Fibroblast of peridontal ligament (primary cell): ENCODE results near the gene LRRK1.
A peak's percentile ranks its signal among the peaks of the same experiment; 100 is the strongest.

Source experiments
- DNase-seq: peaks from one replicate; pipeline ENCODE4 v3.0.0-alpha.2; 2010; ENCODE audit errors: extremely low read depth

Gene LRRK1

DNA sequence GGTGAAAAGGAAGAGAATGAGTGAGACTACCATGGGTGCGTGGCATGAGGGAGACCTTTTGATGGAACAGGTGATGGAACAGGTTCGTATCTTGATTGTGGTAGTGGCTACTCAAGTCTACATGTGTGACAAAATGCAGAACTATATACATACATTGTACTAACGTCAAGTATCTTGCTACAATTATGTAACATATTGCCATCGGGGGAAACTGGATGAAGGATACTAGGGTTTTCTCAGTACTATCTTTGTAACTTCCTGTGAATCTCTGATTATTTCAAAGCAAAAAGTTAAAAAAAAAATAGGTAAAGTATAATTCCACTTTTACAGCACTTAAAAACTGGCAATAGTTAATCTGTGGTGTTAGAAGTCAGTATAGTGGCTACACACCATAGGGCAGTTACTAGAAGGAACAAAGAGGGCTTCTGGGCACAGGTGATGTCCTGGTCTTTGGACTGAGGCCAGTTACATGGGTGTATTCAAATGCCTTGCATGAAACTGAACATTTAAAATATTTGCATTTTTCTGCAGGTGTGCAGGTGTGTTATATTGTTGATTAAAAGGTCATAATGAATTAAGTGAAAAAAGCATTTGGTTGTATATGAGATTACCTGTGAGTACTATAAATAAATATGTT is 61.4 kb downstream of the LRRK1 start:
- DNase-seq = no peak

DNA sequence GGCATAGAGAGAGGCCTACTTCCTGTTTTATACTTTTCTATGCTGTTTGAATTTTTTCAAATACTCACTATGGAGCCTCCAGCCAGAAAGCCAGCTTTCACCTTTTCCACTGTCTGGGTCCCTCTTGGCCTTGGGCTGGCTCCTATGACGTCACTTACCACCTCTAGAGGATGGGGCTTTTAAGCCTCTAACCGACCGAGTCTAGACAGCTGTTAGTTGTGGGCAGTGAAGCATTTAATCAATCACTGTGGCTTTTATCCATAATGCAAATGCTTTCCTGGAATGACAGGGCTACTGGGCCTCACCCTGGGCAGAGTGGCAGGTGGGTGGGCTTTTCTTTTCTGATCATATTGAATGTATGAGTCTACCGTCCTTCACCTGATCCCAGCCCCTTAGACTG is 61.9 kb downstream of the LRRK1 start:
- no peak for DNase-seq

DNA sequence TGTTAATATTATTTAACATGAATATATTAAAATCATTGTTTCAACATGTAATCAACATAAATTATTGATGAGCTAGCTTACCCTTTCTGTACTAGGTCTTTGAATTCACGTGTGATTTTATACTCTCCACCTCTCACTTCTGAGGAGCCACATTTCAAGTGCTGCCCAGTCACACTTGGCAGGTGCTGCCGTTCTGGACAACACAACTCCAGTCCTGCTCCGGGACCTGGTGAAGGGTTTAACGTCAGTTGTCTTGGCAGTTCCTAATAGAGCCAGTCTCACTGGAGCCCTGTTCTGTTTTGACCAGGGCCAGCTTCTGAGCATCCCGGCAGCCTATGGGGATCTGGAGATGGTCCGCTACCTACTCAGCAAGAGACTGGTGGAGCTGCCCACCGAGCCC is 64.1 kb downstream of the LRRK1 start:
- no peak for DNase-seq

DNA sequence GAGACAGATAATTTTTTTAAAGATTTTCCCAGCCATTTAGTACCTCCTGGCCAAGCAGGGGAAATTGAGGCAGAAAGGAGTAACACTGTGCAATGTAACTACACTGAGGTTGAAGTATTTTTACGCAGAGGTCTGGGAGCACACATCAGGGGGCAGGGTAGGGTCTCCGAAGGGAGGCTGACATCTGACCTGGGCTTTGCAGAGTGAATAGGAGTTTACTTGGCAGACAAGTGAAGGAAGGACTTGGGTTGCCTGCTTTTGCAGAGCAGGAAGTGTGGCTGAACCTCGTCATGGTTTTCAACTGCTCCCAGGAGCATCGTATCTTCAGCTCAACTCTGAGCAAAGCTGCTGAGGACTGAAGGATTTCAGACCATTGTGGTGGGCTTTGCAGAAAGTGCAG is 66.2 kb downstream of the LRRK1 start:
- DNase-seq = no peak

DNA sequence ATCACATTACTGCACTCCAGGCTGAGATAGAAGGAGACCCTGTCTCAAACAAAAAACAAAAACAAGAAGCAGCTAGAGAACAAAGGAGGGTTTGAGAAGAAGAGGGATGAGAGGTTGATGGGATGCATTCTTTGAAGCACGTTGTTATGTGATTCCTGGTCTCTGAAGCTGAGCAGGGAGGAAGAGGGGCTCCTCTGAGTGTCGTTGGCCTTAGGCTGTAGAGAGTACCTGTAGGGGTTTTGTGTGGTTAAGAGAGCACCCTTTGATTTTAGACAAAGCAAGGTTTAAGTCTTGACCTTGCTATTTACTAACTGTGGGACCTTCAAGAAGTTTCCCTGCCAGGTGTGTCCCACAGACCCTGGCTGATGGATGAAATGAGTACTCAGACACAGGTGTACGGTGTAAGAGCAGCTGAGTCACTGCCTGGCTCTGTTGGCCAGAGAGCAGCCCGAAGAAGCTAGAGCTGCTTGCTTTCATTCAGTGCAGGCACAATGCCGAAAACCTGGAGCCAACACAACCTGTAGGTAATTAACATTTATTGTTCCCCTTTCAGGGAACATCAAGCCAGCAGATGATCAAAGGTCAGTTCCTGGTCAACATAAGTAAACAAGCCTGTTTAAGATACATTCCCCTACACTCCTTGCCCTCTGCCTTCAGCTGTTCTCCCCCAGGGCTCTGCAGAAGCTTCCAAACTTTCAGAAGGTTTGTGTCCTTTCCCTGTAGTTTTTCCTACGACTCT is 67.2 kb downstream of the LRRK1 start:
- no peak for DNase-seq

DNA sequence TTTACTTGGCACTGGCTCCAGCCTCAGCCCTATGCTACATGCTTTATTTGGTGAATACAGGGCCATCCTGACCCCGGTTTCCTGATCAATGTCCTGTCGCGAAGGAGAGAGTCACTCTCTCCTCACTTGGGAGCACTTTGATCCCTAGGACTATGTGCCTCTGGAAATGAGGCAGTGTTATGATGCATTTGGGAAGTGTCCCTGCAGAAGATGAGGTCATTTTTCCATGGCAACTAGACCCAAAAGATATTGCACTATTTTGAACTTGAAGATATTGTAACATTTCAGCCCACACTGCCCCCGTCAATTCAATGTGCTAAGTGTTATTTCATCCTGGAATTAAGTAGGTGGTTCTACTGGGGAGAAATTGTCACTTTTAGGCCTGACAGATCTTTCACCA is 68.0 kb downstream of the LRRK1 start:
- peak; percentile 39 for DNase-seq

DNA sequence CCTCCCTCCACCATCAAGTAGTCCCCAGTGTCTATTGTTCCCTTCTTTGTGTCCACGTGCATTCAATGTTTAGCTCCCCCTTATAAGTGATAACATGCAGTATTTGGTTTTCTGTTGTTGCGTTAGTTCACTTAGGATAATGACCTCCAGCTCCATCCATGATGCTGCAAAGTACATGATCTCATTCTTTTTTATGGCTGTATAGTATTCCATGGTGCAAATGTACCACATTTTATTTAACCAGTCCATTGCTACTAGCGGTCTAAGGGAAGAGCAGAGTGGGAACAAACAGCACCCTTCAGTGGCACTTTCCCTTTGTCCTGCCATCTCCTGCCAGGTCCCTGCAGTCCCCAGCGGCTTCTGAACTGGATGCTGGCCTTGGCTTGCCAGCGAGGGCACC is 69.1 kb downstream of the LRRK1 start:
- no peak for DNase-seq

DNA sequence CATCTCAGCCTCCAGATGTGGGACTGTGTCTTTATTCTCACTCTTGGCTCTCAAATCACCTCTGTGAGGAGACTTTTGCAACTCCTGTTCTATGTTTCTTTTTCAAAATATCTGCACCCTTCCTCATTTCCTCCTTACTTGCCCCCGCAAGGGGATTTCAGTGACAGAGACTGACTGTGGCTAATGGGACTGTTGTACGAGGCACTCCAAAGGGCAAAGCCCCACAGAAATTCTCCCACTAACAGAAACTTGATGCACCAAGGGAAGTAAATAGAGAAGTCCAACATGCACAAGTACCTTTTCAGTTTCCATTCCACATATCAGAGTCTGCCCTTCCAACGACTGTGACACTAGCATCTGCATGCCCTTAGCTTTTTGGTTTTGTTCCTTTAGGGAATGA is 69.7 kb downstream of the LRRK1 start:
- DNase-seq = no peak

DNA sequence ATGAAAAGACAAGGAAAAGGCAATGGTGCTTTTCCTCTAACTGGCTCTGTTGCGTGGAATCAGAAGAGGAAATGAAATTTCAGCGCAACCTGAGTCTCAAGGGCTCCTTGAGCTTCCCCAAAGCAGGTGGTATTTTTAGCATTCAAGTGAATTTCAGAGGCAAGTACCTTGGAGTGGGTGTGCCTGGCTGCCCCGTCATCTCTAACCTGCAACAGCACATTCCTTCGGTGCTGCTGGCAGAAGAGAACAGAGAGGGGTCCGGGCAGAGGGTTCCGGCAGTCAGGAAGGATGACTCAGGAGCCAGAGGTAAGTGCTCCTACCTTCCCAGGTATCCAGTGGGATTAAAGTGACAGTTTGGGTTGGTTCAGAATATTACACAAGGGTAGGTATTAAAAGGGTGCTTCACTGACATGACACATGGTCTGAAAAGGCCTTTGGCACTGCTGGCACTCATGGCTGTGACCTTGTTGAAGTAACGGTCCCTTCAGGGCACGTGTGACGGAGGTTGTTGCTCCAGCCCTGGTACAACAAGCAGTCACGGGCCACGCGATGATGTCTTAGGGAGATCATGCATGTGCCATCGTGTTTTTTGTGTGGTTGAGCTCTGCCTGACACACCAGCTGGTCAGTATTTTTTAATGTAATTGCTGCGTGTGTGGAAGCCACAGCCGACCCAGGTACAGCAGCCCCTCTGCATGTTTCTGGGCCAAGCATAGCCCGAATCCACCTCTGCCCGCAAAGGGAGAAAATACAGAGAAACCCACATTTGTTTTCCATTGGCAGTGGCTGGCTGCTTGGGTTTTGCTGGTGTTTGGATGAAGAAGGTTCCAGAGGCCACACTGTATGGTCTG is 75.7 kb downstream of the LRRK1 start:
- no peak for DNase-seq

DNA sequence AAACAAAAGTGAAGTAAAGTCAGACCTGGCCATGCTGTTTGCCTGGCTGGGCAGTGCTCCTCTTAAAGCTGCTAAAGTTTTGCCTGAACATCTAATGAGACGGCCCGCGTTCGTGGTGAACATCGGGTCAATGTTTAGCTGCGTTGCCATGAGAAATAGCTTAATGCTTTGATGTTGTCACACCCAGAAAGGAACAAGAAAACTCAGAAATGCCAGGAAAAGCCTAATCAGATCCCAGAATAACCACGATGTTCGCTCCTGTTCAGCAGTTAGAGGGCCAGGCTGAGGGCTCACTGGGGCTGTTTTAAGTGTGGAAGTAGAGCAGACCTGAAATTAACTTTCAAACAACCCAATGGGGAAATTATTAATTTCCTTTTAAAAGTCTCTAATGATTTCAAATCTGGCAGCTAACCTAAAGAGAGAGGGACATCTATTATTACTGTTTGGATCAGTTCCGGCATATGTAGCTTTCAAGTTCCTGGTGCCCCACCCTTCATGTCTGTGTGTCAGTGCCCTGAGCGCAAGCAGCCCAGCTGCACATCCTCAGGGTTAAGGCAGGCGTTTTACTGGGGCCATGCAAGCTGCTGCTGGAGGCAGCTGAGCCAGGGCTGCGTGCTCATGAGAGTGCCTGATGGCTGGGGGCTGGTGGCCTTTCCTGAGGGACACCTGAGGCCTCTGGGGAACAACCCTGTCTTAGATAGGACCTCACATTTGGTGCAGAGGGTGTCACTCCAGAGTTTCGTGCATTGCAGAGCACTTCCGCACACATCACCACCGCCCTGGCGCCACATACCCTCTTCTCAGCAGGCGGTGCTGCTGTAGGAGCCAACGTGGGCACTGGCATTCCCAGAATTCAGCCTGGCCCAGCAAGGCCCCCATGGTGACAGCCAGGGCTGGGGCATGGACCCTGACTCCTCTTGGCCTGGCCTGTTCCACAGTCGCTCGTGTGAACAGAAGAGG is 76.6 kb downstream of the LRRK1 start:
- DNase-seq = no peak

DNA sequence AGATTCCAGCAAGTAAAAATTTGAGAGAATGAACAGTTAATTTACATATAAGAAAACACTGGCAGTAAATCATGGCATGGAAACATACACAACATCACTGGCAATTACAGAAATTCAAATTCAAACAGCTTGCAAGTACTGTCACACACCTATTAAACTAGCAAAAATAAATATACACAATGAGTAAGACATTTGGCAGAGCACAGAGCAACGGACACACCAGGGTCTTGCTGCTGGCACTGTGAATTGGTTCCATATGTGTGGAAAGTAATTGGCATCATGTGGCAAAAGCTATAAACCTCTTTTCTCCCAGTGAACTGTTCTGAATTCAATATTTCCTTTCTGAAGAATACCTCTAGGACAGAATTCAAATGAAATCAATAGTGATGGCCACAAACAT is 78.3 kb downstream of the LRRK1 start:
- peak; percentile 76 for DNase-seq

DNA sequence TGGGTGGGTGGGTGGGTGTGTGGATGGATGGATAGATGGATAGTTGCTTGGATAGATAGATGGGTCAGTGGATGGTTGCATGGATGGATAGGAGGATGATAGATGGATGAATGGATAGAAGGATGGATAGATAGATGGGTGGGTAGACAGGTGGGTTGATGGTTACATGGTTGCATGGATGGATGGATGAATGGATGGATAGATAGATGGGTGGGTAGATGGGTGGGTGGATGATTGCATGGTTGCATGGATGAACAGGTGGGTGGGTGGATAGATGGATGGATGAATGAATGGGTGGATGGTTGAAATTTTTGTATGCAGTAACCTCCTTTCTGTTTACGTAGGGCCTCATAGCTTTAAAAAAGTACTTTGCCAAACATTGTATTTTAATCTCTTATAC is 79.5 kb downstream of the LRRK1 start:
- no peak for DNase-seq

DNA sequence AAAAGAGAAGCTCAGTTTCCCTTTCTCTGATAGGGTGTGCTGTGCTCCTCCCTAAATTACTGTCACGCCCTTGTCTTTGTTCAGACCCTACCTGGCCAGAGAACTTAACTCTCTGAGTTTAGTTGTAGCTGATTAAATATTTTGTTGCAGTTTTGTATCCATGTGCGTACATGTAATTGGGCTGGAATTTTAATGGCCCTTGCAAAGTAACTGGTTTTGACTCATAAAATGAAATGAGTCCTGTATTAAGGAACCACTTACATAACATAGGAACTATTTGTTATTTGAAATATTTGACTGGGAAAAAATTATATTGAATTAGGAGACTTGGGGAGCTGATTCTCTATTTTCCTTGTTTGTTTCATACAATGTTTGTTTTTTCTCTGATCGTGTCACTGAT is 80.2 kb downstream of the LRRK1 start:
- peak; percentile 54 for DNase-seq

DNA sequence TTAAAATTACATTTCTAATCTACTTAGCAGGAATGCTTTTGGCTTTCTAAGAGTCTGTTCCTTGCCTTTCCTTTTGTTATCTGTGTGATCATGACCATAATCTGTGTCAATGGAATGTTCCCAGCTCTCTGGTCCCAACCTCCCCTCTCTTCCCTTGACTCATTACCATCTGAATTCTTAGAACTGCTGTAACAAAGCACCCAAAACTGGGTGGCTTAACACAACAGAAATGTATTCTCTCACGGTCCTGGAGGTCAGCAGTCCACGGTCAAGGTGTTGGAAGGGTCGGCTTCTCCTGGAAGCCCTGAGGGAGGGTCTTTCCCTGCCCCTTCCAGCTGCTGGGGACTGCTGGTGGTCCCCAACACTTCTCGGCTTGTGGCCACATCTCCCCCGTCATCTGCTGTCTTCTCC is 81.1 kb downstream of the LRRK1 start:
- DNase-seq = no peak

DNA sequence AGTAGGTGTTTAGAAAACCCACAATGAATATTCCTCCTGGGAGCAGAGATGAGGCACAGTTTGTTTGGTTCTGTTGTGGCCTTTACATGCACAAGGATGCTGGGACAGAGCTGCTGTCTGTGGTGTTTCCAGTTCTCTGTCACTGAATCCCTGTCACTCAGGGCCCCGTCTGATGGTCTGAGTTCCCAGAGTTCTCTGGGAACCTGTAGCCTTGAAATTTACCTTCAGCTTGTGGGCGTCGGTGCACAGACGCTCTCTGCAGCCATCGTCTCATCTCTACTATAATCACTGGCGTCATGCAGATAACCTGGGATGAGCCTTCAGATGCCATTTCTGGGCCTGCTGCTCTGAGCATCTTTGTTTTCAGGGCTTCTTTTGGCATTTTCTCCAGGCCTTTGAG is 81.9 kb downstream of the LRRK1 start:
- no peak for DNase-seq

DNA sequence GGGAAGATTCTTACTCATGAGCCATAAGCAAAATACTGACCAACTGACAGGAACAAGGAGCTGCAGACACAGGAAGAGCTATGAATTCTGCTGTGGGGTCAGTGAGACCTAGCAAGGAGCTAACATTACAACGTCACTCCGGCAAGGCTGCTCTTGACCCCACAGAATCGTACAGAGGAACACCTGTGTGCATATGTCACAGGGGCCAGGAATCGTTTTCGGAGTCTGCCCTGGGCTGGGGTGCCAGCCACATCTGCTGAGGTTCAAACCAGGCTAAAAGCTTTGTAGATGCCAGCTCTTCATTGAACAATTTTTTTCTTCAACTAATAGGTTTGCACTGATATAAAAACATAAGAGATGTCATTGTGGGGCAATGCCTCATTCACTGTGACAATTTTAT is 82.6 kb downstream of the LRRK1 start:
- no peak for DNase-seq

DNA sequence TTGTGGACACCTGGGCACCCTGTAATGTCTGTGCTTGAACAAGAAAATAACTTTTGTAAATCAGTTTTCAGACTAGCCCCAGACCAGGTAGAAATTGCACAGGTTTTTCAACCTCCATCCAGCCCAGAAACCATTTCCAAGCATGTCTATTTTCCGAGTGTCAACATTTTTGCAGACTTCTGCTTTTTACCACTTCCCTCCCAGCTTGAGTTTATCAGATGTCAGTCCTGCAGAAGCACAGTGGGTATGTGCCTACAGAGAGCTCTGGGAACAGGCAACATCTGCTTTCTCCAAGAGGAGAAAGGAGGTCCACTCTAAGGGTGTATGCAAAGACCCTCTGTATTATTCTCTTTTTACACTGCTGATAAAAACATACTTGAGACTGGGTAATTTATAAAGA is 83.9 kb downstream of the LRRK1 start:
- DNase-seq = no peak

DNA sequence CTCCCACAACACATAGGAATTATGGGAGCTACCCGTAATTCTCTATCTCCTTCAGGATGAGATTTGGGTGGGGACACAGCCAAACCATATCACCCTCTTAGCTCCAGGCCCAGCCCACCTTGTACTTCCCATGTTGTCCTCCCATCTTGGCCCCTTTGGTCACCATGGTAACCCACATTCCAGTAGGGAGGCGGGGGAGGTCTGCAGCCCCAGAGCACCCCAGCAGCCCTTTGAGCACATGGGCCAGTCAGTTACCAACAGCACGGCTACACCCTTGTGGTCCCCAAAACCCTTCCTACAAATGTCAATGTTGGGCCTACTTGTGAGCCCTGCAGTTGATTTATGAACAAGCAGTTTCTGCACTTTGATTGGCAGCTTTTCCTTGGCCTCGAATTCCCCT is 84.5 kb downstream of the LRRK1 start:
- DNase-seq = no peak

DNA sequence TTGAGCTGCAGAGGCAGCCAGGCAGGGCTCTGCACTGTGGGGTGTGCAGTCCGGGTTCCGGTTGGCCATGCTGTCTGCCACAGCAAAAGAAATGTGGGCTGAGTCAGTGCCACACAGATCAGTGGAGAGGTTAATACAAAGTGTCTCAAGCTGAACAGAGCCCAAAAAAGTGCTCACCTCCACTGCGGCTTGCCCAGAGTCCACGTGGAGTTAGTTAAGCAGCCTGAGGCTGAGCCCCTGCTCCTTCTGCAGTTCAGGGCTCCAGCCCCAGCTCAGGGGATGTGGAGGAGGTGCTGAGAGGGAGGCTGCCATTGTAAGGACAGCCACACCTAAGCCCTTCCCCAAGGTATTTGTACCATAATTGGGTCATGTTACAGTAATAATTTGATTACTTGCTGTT is 85.3 kb downstream of the LRRK1 start:
- DNase-seq = no peak

DNA sequence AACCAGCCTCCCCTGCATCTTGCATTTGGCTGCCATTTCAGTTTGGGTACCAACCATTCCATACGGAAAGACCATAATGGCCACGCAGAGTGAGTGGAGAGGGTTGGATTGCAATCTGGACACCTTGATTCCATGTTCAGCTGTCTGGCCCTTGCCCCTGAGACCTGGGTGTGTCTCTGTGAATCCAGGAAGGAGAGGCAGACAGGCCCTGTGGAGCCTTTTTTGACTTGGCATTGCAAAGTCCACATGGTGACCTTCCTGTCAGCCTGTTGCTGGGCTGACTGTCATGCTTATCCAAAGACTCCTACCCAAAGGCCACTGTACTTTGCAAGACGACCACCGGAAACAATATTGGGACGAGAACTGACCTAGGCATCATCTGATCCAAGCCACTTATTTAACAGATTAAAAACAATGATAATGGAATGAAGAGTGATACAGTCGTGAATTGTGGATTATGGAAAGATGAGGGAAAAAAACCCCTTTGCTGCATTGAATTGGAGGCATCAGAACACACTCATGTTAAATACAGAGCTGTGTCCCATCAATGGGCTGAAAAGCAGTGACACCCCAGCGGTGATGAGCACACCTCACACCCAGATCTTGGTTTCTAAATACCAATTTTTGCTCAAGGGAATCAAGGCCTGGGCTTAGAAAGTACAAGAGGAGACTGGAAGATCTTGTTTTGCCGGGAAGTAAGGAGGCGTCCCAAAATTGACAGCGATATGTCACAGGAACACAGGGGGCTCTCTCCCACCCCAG is 86.0 kb downstream of the LRRK1 start:
- DNase-seq = no peak
